ENCODE measurements around the gene HK1.

HK1 gene

GRCh38 chr10:69375307-69376151 is 97.2 kb downstream of the HK1 start:
- DNase-seq (ENCODE audit: low spot score), result no peak

DNA sequence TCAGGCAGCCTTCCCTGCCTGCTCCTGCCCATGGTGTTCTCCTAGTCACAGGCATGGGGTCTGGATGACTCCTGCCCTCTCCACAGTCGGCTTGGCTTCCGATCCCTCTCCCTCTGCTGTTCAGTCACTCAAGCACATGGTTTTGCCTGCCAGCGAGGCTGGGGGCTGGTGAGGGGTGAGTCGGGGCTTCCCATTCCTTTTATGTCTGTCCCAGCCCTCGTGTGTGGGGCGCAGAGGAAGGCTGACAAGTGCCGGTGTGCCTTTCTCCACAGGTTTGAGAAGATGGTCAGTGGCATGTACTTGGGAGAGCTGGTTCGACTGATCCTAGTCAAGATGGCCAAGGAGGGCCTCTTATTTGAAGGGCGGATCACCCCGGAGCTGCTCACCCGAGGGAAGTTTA is 98.4 kb downstream of the HK1 start:
- DNase-seq (ENCODE audit: low spot score), result no peak

- DNase-seq (ENCODE audit: low spot score), result no peak
Measured at GRCh38 chr10:69377191-69377590, 98.9 kb downstream of the HK1 start.

GRCh38 chr10:69377933-69378332 is 99.6 kb downstream of the HK1 start:
- no peak for DNase-seq (ENCODE audit: low spot score)

DNA sequence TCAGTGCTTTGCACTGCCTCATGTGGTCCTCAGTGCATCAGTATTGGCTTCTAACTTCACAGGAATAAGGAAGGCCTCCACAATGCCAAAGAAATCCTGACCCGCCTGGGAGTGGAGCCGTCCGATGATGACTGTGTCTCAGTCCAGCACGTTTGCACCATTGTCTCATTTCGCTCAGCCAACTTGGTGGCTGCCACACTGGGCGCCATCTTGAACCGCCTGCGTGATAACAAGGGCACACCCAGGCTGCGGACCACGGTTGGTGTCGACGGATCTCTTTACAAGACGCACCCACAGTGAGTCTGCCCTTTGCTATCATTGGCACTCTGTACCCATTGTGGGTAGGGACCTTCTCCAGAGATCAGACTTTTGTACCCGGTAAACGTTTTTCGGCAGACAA is 101.5 kb downstream of the HK1 start:
- DNase-seq (ENCODE audit: low spot score), result no peak

GRCh38 chr10:69382382-69383117 is 104.3 kb downstream of the HK1 start:
- DNase-seq (ENCODE audit: low spot score), result no peak

DNA sequence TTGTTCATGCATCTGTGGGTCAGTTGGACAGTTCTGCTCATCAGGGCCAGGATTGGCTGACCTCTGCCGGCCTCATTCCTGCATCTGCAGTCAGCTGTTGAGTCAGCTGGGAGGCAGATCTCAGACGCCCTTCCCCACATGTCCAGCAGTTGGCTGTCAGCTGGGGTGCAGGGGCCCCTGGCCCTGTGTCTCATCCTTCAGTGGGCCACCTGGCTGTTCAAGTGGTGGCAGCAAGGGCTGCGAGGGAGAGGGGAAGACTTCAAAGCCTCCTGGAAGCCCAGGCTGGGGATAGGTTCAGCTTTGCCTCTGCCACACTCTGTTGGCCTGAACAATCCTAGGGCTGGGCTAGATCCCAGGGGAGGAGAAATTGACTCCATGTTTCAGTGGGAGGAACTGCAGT is 105.3 kb downstream of the HK1 start:
- DNase-seq (ENCODE audit: low spot score), result no peak

DNA sequence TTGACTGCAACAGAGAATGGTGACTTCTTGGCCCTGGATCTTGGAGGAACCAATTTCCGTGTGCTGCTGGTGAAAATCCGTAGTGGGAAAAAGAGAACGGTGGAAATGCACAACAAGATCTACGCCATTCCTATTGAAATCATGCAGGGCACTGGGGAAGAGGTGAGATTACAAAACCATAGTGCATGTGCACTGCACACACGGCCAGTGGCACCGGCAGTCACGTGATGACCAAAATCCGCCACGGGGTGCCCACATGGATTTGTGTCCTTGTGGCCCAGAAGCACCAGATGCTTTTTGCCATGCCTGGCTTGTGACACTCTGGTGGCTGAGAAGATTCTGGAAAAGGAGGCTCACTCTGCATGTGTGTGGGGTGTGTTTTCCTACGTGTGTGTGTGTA is 106.0 kb downstream of the HK1 start:
- no peak for DNase-seq (ENCODE audit: low spot score)

DNA sequence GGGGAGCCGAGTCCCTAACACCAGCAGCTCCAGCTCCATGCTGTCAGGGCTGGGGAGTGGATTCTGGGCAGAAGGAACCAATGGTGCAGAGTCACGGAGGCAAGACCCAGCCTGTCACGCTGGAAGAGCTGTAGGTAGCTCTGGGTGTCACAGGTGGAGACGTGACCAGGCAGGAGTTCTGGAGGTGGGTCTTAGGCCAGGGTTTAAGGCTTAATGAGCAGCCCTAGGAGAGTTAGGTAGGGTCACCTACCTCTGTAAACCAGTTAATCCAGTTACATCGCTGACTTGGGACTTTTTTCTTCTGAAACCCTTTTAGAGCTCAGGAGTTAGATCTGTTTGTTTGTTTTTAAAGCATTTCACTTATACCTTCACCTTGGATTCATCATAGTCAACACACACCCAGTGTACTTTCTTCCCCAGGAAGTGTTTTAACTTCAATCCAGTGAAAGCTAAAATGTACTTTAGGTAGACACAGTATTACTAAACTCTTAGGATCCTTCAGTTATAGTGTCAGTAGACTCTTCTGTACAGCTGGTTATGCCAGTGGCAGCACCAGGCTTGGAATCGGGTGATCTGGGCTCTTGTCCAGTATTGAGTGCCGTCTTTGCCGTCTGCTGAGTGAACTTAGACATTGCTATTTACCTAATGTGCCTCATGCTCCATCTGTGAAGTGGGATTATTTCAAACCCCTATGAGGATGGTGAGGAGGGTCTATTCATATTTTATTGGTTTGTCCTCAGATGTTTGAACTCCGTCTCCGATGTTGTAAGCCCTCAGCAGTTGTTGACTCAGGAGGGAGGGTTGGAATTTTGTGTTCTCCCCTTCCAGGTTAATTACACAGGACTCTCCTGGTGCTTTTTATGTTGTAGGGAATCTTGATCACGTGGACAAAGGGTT is 107.4 kb downstream of the HK1 start:
- DNase-seq (ENCODE audit: low spot score), result no peak

DNA sequence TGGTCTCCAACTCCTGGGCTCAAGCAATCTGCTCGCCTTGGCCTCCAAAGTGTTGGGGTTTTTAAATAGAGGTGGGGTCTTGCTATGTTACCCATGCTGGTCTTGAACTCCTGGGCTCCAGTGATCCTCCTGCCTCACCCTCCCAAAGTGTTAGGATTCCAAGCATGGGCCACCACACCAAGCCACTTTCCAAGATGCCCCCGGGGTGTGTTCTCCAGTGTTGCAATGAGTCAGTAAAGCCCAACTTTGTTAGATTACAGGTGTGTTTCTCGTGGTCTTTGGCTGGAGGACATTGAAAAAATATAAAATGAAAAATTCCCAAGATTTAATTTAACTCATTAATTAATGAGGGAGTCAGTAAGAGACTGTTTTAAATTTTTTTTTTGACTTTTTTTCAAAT is 109.2 kb downstream of the HK1 start:
- DNase-seq (ENCODE audit: low spot score), result no peak

DNA sequence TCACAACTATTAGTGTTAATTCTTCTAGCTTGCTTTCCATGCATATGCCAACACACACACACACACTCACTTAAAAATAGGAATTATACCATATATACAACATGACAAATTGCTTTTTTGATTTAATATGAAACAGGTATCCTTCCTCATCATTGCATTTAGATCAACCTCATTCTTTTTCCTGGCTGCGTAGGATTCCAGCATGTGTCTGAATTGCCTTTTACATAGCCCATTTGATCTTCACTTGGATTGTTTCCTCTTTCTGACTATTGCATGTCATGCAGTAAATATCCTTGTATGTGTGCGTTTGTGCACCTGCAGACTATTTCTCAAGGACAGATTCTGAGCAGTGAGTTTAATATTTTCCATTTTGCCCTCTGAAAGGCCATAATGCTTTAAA is 110.2 kb downstream of the HK1 start:
- no peak for DNase-seq (ENCODE audit: low spot score)

DNA sequence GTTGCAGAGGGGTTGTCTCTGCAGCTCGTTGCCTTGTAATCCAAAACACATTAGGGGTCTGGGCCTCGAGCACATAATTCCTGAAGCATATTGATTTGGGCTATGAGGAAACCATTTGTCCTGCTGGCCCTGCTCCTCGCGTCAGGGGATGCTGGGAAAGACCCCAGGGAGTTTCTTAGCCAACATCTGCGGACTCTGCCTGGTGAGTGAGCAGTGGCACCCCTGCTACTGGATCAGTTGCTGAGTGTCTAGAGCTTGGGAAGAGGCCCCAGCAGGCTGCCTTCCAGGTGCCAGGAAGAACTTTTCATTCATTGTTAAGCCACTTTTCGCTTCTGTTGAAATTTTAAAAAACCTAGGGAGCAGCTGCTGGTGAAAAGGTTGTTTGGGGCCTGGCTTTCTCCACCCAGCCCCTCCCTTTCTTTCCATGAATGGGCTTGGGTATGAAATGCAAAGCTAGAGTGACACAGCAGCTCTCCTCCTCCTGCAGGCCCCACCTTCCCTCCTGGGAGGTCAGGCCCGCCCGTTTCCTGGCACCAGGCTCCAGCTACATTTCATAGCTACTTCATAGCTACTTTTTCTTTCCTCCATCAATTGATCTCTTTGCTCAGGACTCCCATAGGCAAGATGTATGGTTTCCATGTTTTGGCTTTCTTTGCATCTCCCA is 111.7 kb downstream of the HK1 start:
- DNase-seq (ENCODE audit: low spot score), result no peak

DNA sequence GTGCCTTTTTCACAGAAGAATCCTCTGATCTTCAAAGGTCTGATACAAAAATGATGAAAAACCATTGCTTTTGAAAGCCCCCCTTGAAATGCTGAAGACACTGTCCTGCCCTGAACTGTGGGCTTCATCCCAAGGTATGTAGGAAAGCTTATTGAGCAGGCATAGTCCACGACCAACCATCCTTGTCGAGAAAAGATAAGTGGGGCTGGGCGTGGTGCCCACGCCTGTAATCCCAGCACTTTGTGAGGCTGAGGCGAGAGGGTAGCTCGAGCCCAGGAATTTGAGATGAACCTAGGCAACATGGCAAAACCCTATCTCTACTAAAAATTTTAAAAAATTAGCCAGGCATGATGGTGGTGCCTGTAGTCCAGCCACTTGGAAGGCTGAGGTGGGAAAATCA is 112.9 kb downstream of the HK1 start:
- no peak for DNase-seq (ENCODE audit: low spot score)

GRCh38 chr10:69392481-69393000 is 114.2 kb downstream of the HK1 start:
- peak; percentile 85 for DNase-seq (ENCODE audit: low spot score)

DNA sequence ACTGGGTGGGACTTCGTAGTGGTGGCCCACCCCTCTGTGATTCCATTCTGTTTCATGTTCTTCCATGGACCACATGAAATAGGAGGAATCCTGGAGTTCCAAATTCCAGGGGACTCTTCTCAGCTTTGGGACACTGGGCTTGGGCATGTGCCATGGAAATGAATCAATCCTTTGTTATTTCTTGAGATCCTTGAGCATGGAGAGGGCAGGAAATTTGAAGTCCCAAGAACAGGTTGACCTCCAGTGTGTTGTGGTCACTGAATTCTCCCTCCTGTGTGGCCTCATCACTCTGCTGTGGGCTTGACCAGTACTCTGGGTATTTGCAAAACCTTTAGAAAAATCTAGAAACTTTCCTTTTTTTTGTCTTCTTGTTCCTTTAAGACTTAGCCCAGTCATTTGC is 115.7 kb downstream of the HK1 start:
- no peak for DNase-seq (ENCODE audit: low spot score)

DNA sequence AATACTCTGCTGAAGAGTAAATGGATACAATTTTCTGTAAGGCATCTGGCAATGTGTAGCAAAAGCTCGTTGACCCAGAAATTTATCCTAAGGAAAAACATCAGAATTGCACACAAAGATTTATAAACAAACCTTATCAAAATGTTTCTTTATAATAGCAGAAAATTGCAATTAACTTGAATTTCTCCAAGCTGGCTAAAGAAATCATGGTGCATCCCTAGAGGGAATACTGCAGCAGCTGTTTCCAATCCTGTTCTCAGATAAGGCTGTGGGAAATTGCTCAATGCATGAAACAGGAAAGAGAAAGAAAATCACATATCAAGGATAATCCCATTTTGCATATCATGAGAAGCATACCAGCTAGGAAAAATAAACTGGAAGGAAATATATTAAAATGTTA is 119.7 kb downstream of the HK1 start:
- no peak for DNase-seq (ENCODE audit: low spot score)

DNA sequence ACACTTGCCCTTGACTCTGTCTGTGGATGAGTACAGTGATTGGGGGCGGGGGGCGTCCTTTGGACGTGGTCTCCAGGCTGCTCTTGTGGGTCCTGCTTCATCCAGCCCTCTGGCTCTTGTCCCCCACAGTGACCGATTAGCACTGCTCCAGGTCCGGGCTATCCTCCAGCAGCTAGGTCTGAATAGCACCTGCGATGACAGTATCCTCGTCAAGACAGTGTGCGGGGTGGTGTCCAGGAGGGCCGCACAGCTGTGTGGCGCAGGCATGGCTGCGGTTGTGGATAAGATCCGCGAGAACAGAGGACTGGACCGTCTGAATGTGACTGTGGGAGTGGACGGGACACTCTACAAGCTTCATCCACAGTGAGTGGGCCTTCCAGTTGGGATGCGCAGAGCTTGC is 120.2 kb downstream of the HK1 start:
- DNase-seq (ENCODE audit: low spot score), result no peak

- no peak for DNase-seq (ENCODE audit: low spot score)
Measured at GRCh38 chr10:69400936-69401335, 122.6 kb downstream of the HK1 start.

- no peak for DNase-seq (ENCODE audit: low spot score)
Measured at GRCh38 chr10:69401416-69401815, 123.1 kb downstream of the HK1 start.

DNA sequence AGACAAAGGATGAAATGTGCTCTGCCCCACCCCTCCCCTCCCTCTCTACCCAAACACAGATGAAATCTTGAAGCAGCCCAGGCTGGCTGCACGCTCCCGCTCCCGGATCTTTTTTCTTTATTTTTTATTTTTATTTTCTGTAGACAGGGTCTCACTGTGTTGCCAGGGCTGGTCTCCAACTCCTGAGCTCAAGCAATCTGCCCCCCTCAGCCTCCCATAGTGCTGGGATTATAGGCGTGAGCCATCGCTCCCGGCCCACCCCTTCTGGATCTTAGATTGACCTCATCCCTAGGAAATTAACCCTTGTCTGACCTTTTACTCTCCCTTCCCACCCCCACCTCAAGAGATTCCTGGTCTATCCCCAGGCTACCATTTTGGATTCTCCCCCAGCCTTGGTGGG is 124.1 kb downstream of the HK1 start:
- no peak for DNase-seq (ENCODE audit: low spot score)

DNA sequence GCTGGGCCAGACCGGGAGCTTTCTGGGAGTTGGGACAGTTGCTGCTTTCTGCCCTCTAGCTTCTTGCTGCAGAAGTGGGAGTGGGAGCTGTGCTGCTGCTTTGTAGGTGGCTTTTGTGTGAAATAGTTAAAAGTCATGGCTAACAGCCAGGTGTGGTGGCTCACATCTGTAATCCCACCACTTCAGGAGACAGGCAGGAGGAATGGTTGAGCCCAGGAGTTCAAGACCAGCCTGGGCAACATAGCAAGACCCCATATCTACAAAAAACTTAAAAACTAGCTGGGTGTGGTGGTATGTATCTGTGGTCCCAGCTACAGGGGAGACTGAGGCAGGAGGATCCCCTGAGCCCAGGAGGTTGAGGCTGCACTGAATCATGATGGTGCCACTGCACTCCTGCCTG is 124.8 kb downstream of the HK1 start:
- no peak for DNase-seq (ENCODE audit: low spot score)

DNA sequence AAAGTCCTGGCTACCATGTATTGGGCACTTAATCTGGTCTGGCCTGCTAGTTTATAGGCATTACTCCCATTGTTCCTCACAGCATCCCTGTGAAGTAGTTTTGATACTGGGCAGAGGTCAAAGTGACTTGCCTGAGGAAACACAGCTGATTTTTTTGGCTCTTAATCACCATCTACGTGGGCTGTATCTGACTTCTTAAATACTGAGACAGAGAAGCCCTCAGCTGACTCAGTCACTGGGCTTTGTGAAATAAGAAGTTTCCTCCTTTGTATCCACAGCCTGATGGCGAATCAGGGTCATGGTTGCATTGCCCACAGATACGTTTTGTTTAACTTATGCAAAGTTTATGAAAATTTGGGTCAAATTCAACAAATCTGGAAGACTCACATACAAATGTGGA is 125.2 kb downstream of the HK1 start:
- DNase-seq (ENCODE audit: low spot score), result no peak
